HFFc6 (cell line): ENCODE measurements around the gene ACKR3. TPM values are rescaled to one million over a fixed set of nuclear protein-coding genes. Genes with fewer than 3 reads are reported as not detected.

Experiments used
- DNase-seq: peaks from one replicate; pipeline ENCODE4 v3.0.0-alpha.2; 2018
- H3K27ac Mint-ChIP-seq: 2 replicates; pipeline ENCODE4 v1.8.0; 2020; ENCODE audit warnings: mild to moderate bottlenecking, mixed read lengths
- H3K27me3 Mint-ChIP-seq: 2 replicates; pipeline ENCODE4 v1.8.0; 2021; ENCODE audit warnings: mild to moderate bottlenecking, moderate library complexity, mixed read lengths; ENCODE audit not compliant: insufficient read depth
- H3K36me3 Mint-ChIP-seq: 2 replicates; pipeline ENCODE4 v1.8.0; 2021; ENCODE audit warnings: low read depth, mixed read lengths
- H3K4me1 Mint-ChIP-seq: 2 replicates; pipeline ENCODE4 v1.8.0; 2020; ENCODE audit warnings: low read depth, mixed read lengths
- H3K4me3 Mint-ChIP-seq: 2 replicates; pipeline ENCODE4 v1.8.0; 2020; ENCODE audit warnings: mild to moderate bottlenecking, moderate library complexity, mixed read lengths
- H3K9me3 Mint-ChIP-seq: 2 replicates; pipeline ENCODE4 v1.8.0; 2020; ENCODE audit warnings: mild to moderate bottlenecking, mixed read lengths
- CTCF ChIP-seq: fragments of 200-600 bp; sonication (generic); IDR thresholded peaks from 2 replicates; pipeline ENCODE4 v1.5.0; 2021; ENCODE audit warnings: antibody characterized with exemption, mild to moderate bottlenecking
- total RNA-seq, 6 experiments: library from RNA; stranded (reverse); fragmentation: NEBNext Ultra II Directional; extraction: Animal tissue kit (Norgen Biotek cat#: 25700); gene quantifications; 2 replicates in 1 of 6; 3 replicates in 5 of 6; pipeline ENCODE4 v1.2.3, GENCODE V29; 2021

ACKR3 gene
- total RNA-seq, 6 experiments from 2014 or later = 0.12 TPM; not detected in 5

- H3K4me1 Mint-ChIP-seq = no peaks in the 10 kb centered on the region
- no peak for DNase-seq
- no peak for TF ChIP-seq CTCF
- H3K27me3 Mint-ChIP-seq = peaks cover 1% of the 10 kb centered on the region; the same call in 1 of the 2 replicates
- no peaks in the 10 kb centered on the region for H3K36me3 Mint-ChIP-seq
- H3K9me3 Mint-ChIP-seq = peaks cover 6% of the 10 kb centered on the region; the same call in 1 of the 2 replicates
- H3K27ac Mint-ChIP-seq = no peak overlapping the region
- H3K4me3 Mint-ChIP-seq = no peak overlapping the region
Observed at GRCh38 chr2:236535024-236535423, 34.6 kb upstream of the ACKR3 start.

- peaks cover 1% of the 10 kb centered on the region; the same call in 1 of the 2 replicates for H3K27me3 Mint-ChIP-seq
- no peak for DNase-seq
- no peak overlapping the region for H3K27ac Mint-ChIP-seq
- no peaks in the 10 kb centered on the region for H3K4me1 Mint-ChIP-seq
- peaks cover 6% of the 10 kb centered on the region; the same call in 1 of the 2 replicates for H3K9me3 Mint-ChIP-seq
- H3K4me3 Mint-ChIP-seq = no peak overlapping the region
- no peak for TF ChIP-seq CTCF
- no peaks in the 10 kb centered on the region for H3K36me3 Mint-ChIP-seq
Observed at GRCh38 chr2:236536727-236537398, 32.8 kb upstream of the ACKR3 start.

- no peaks in the 10 kb centered on the region for H3K4me1 Mint-ChIP-seq
- DNase-seq = no peak
- no peak overlapping the region for H3K4me3 Mint-ChIP-seq
- peaks cover 1% of the 10 kb centered on the region; the same call in 1 of the 2 replicates for H3K27me3 Mint-ChIP-seq
- no peak for TF ChIP-seq CTCF
- peaks cover 6% of the 10 kb centered on the region; the same call in 1 of the 2 replicates for H3K9me3 Mint-ChIP-seq
- H3K36me3 Mint-ChIP-seq = no peaks in the 10 kb centered on the region
- no peak overlapping the region for H3K27ac Mint-ChIP-seq
Observed at GRCh38 chr2:236538242-236538641, 31.4 kb upstream of the ACKR3 start.

GRCh38 chr2:236541008-236541562, 28.5 kb upstream of the ACKR3 start:
- DNase-seq = no peak
- Mint-ChIP-seq H3K4me3 (no peak overlapping the region), H3K27me3 (peaks cover 8% of the 10 kb centered on the region), H3K27ac (no peak overlapping the region), H3K9me3 (peaks cover 13% of the 10 kb centered on the region), H3K4me1 (no peaks in the 10 kb centered on the region), H3K36me3 (no peaks in the 10 kb centered on the region; the same call in 1 of the 2 replicates)
- no peak for TF ChIP-seq CTCF

GRCh38 chr2:236544362-236544761, 25.3 kb upstream of the ACKR3 start:
- Mint-ChIP-seq H3K27me3 (peaks cover 7% of the 10 kb centered on the region), H3K27ac (no peak overlapping the region), H3K4me3 (no peak overlapping the region), H3K36me3 (no peaks in the 10 kb centered on the region; the same call in none of the 2 replicates), H3K9me3 (peaks cover 22% of the 10 kb centered on the region), H3K4me1 (no peaks in the 10 kb centered on the region)
- TF ChIP-seq CTCF = no peak
- no peak for DNase-seq
